Activated T-helper 1 cell treated with anti-CD3 and anti-CD28 coated beads, Interleukin-12 subunit alpha, Interleukin-12 subunit beta, Interleukin-2, Interleukin-4 antibody, amounts not matched to agents 30 ng/mL and 10 ng/mL and 1 ng/mL, durations not matched to agents 14 hours and 24 hours and 36 hours (primary cell): ENCODE results near the gene GGT1. TPM values are rescaled to one million over a fixed set of nuclear protein-coding genes. Genes with fewer than 3 reads are reported as not detected.
"Not testable (repeated sequence)": the region's sequence is repeated elsewhere in the genome, so short reads cannot be mapped to it uniquely, and the experiment has no call there.

Experiments
- DNase-seq: peaks from one replicate; pipeline ENCODE4 v3.0.0; 2021; ENCODE audit warnings: low spot score
- H3K27ac Mint-ChIP-seq: one replicate; pipeline ENCODE4 v1.8.0; 2021; ENCODE audit warnings: mild to moderate bottlenecking, mixed read lengths
- H3K27me3 Mint-ChIP-seq: one replicate; pipeline ENCODE4 v1.8.0; 2022; ENCODE audit warnings: mild to moderate bottlenecking, moderate library complexity, mixed read lengths; ENCODE audit not compliant: insufficient read depth
- H3K36me3 Mint-ChIP-seq: one replicate; pipeline ENCODE4 v1.8.0; 2021; ENCODE audit warnings: low read depth, mixed read lengths
- H3K4me1 Mint-ChIP-seq: one replicate; pipeline ENCODE4 v1.8.0; 2021; ENCODE audit warnings: low read depth, mixed read lengths
- H3K4me3 Mint-ChIP-seq: one replicate; pipeline ENCODE4 v1.8.0; 2021; ENCODE audit warnings: mild to moderate bottlenecking, moderate library complexity, mixed read lengths
- H3K9me3 Mint-ChIP-seq: one replicate; pipeline ENCODE4 v1.8.0; 2021; ENCODE audit warnings: mixed read lengths
- intact Hi-C: fragments of 100-400 bp; cut with micrococcal nuclease; formaldehyde crosslinking; loops from one replicate; pipeline ENCODE4 v1.15.1; 2024
- total RNA-seq: library from RNA; stranded (reverse); gene quantifications from 2 replicates; pipeline ENCODE4 v1.2.3, GENCODE V29; 2022

GGT1 gene
- total RNA-seq, 1 donor from 2014 or later: 61.0 TPM

DNA sequence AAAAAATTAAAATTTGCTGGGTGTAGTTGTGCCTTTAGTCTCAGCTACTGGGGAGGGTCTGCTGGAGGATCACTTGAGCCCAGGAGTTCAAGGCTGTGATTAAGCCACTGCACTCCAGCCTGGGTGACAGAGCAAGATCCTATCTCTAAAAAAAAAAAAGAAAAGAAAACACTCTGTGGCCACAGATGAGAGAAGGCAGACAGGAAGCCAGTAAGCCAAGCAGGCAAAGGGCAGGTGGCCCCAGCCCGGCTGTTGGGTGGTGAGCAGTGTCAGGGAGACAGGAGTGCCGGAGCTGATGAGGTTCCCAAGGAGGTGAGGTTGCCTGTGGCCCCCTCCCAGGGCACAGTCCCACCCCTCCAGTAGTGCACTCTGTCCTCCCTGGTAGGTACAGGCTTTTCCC lies 19.6 kb downstream of the GGT1 start:
- DNase-seq, H3K27ac Mint-ChIP-seq, H3K9me3 Mint-ChIP-seq: not testable (repeated sequence)

DNA sequence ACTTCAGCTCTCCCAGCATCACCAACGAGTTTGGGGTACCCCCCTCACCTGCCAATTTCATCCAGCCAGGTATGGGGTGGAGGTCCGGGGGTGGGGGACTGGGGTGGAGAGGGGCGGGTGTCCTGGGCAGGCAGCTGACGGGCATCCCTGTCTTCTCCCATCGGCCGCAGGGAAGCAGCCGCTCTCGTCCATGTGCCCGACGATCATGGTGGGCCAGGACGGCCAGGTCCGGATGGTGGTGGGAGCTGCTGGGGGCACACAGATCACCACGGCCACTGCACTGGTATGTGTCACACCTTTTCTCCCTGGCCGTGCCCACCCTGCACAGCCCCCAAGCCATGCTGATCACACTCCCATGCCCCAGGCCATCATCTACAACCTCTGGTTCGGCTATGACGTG lies 24.9 kb downstream of the GGT1 start:
- DNase-seq, H3K4me1 Mint-ChIP-seq, H3K36me3 Mint-ChIP-seq, H3K4me3 Mint-ChIP-seq, H3K27me3 Mint-ChIP-seq, intact Hi-C loops, H3K9me3 Mint-ChIP-seq, H3K27ac Mint-ChIP-seq: not testable (repeated sequence)

More for the DNA sequence above, 19.6 kb downstream of the GGT1 start:
- intact Hi-C loops, H3K4me3 Mint-ChIP-seq, H3K4me1 Mint-ChIP-seq, H3K27me3 Mint-ChIP-seq, H3K36me3 Mint-ChIP-seq: not testable (repeated sequence)

DNA sequence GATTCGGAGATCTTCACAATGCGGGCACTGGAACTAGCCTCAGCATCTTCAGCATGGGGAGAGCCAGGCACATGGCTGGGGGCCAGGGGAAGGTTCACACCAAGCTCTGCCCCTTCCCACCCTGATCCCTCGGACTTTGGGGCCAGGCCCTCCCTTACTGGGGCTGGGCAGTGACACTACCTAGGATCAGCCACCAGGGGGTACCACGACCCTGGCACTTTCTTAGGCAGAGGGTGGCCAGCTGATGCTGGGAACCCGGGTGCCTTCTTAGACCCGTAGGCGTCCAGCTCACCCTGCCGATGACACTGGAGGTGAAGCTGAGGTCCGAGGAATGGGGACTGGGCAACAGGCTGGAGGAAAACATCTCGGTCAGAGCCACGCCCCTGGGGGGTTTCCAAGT lies 26.1 kb downstream of the GGT1 start:
- H3K4me1 Mint-ChIP-seq, H3K9me3 Mint-ChIP-seq, H3K4me3 Mint-ChIP-seq, H3K27ac Mint-ChIP-seq, H3K36me3 Mint-ChIP-seq, intact Hi-C loops, DNase-seq, H3K27me3 Mint-ChIP-seq: not testable (repeated sequence)

DNA sequence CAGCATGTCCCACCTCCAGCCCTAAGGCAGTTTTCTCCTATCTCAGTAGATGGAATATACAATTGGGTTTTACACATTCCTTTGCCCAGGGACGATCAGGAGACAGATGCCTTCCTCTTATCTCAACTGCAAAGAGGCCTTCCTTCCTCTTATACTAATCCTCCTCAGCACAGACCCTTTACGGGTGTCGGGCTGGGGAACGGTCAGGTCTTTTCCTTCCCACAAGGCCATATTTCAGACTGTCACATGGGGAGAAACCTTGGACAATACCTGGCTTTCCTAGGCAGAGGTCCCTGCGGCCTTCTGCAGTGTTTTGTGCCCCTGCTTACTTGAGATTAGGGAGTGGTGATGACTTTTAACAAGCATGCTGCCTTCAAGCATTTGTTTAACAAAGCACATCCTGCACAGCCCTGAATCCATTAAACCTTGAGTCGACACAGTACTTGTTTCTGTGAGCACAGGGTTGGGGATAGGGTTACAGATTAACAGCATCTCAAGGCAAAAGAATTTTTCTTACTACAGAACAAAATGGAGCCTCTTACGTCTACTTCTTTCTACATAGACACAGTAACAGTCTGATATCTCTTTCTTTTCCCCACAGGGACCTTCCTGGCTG lies 27.9 kb downstream of the GGT1 start:
- H3K36me3 Mint-ChIP-seq, H3K27me3 Mint-ChIP-seq, H3K4me3 Mint-ChIP-seq, intact Hi-C loops, H3K9me3 Mint-ChIP-seq, H3K27ac Mint-ChIP-seq, DNase-seq: not testable (repeated sequence)
- peaks cover 14% of the 10 kb centered on the region for H3K4me1 Mint-ChIP-seq

DNA sequence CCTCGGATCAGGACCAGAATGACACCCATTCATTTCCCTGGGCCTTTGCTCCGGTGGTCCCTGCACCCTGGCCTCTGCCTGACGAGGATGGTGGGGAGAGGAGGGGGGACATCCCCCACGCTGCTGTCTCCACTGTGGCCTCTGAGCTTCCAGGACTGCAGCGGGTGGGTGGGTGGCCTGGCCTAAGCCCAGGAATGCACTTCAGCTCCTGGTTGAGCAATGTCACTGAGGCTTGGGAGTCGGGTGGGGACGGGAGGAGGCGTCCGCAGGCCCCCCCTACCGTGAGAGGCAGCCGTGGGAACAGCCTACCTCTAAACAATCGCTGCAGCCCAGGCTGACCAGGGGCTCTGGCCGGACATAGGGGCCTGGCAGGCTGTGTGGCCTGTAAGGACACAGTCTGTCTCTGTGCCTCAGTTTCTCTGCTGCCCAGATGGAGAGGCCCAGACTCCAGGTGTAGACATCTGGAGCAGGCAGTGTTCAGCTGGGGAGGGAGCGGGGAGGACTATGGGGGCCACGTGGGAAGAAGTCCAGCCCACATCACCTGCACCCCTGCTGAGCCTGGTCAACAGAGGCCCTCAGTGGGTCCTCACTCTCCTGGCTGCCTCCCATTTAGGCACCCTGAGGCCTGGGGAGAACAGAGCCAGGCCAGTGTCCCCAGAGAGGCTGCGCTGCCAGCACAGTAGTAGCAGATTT lies 28.6 kb downstream of the GGT1 start:
- H3K9me3 Mint-ChIP-seq, H3K4me3 Mint-ChIP-seq, DNase-seq, H3K27ac Mint-ChIP-seq, H3K27me3 Mint-ChIP-seq, intact Hi-C loops, H3K36me3 Mint-ChIP-seq: not testable (repeated sequence)
- peaks cover 17% of the 10 kb centered on the region for H3K4me1 Mint-ChIP-seq

DNA sequence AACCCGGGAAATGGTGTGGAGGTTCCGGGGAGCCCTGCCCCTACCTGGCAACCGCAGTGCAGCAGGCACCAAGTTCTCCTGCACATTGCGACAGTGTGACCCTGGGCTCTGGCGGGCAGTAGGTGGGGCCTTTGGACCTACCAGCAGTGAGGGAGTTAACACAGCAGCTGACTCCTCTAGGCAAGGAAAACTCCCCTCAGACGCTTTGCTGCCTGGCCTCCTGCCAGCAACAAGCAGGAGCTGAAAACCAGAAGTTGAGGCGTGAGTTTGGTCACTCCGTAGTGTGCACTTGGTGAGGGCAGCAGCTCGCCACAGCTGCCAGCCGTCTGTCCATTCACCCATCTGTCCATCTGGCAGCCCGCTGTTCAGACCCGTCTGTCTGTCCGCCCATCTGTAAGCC lies 29.6 kb downstream of the GGT1 start:
- intact Hi-C loops, H3K9me3 Mint-ChIP-seq, DNase-seq, H3K27me3 Mint-ChIP-seq, H3K36me3 Mint-ChIP-seq, H3K4me3 Mint-ChIP-seq, H3K27ac Mint-ChIP-seq: not testable (repeated sequence)
- H3K4me1 Mint-ChIP-seq: peaks cover 18% of the 10 kb centered on the region

DNA sequence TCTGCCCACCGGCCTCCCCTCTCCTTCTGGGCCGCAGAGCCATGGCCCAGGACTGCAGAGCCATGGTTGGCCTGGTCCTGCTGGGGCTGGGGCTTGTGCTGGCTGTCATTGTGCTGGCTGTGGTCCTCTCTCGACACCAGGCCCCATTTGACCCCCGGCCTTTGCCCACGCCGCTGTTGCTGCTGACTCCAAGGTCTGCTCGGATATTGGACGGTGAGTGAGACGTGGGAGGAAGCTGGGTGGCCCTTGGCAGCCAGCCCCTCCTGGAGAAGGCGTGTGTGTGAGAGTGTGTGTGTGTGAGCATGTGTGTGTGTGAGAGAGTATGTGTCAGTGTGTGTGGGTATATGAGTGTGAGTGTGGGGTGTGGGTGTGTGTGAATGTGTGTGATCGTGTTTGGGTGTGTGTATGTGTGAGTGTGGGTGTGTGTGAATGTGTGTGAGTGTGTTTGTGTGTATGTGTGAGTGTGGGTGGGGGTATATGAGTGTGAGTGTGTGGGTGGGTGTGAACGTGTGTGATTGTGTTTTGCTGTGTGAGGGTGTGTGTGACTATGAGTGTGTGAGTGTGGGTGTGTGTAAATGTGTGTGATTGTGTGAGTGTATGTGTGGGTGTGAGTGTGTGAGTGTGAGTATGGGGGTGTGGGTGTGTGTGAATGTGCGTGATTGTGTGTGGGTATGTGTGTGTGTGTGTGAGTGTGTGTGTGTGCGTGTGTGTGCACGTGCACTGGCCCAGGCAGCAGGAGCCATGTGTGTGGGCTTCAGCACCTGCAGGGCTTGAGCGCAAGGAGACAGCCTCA lies 30.4 kb downstream of the GGT1 start:
- H3K9me3 Mint-ChIP-seq, intact Hi-C loops, H3K4me3 Mint-ChIP-seq, H3K27me3 Mint-ChIP-seq, DNase-seq, H3K36me3 Mint-ChIP-seq: not testable (repeated sequence)
- Mint-ChIP-seq H3K27ac (peak overlapping the region; percentile 74), H3K4me1 (peaks cover 18% of the 10 kb centered on the region)

DNA sequence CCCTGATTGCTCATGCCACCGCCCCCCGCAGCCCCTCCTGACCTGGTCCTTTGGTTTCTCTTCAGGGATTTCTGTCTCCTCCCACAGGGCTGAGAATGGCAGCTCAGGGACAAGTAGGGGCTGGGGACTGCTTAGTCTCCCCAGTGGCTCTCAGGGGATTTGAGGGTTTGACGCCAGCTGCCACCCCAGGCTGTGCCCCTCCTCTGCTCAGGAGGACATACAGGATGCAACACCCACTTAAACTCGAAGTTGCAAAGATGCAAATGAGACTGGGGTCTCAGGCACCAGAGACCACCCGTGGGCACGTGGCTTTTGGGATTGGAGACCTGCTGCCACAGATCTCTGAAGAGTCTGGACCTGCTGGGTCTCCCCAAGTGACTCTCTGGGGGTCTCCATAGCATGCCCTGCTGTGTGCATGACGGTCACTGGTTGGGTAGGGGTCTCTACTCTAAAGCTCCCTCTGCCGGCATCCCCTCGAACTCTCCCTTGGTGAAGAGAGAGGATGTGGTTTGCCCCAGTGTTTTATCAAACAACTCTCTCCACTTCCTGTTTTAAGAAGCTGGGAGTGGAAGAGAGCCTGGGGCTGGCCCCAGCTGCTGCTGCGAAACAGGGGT lies 31.9 kb downstream of the GGT1 start:
- H3K27me3 Mint-ChIP-seq, intact Hi-C loops, H3K4me3 Mint-ChIP-seq, H3K9me3 Mint-ChIP-seq, H3K27ac Mint-ChIP-seq, H3K36me3 Mint-ChIP-seq, DNase-seq: not testable (repeated sequence)
- H3K4me1 Mint-ChIP-seq: peaks cover 18% of the 10 kb centered on the region

DNA sequence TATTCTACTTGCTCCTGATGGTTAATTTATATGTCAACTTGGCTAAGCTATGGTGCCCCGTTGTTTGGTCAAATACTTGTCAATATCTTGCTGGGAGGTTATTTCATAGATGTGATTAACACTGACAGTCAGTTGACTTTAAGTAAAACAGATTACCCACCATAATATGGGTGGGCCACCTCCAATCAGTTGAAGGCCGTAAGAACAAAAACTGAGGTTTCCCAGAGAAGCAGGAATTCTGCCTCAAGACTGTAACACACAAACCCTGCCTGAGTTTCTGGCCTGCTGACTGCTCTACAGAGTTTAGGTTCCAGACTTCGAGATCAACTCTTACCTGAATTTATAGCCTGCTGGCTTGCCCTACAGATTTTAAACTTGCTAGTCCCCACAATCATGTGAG lies 33.5 kb downstream of the GGT1 start:
- intact Hi-C loops, DNase-seq, H3K27ac Mint-ChIP-seq, H3K4me3 Mint-ChIP-seq, H3K36me3 Mint-ChIP-seq, H3K27me3 Mint-ChIP-seq, H3K9me3 Mint-ChIP-seq: not testable (repeated sequence)
- peaks cover 18% of the 10 kb centered on the region for H3K4me1 Mint-ChIP-seq

DNA sequence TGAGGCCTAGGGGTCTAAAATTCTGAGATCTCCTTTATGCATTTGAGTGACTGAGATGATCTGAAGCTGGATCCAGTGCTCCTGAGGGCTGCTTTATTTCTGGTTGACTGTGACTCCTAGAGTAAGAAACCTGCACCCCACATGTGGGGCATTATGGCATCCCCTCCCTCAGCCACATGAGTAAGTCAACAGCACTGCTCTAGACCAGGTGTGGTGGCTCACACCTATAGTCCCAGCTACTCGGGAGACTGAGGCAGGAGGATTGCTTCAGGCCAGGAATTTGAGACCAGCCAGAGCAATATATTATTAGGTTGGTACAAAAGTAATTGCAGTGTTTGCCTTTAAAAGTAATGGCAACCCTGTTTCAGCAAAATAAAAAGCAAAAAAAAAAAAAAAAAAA lies 39.3 kb downstream of the GGT1 start:
- H3K27me3 Mint-ChIP-seq, H3K9me3 Mint-ChIP-seq, H3K27ac Mint-ChIP-seq, H3K36me3 Mint-ChIP-seq, H3K4me3 Mint-ChIP-seq, H3K4me1 Mint-ChIP-seq, DNase-seq, intact Hi-C loops: not testable (repeated sequence)

DNA sequence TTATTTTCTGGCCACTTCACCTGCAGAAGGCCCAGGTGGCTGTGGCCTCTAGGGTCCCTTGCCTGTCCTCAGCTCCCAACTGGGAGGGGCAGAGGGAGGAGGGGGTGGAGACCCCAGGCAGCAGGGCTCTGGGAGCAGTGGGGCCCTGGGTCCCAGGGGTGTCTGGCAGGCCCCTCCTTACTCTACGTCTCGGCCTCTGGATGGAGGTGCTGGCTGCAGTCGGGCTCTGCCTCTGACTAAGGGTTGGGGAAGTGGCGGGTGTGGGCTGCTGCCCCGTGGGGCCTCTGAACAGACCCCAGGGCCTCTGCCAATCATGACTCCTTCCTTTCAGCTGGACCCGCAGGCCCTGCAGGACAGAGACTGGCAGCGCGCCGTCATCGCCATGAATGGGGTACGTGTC lies 41.4 kb downstream of the GGT1 start:
- H3K27ac Mint-ChIP-seq, H3K4me3 Mint-ChIP-seq, H3K4me1 Mint-ChIP-seq, H3K9me3 Mint-ChIP-seq, H3K36me3 Mint-ChIP-seq, DNase-seq, intact Hi-C loops, H3K27me3 Mint-ChIP-seq: not testable (repeated sequence)

DNA sequence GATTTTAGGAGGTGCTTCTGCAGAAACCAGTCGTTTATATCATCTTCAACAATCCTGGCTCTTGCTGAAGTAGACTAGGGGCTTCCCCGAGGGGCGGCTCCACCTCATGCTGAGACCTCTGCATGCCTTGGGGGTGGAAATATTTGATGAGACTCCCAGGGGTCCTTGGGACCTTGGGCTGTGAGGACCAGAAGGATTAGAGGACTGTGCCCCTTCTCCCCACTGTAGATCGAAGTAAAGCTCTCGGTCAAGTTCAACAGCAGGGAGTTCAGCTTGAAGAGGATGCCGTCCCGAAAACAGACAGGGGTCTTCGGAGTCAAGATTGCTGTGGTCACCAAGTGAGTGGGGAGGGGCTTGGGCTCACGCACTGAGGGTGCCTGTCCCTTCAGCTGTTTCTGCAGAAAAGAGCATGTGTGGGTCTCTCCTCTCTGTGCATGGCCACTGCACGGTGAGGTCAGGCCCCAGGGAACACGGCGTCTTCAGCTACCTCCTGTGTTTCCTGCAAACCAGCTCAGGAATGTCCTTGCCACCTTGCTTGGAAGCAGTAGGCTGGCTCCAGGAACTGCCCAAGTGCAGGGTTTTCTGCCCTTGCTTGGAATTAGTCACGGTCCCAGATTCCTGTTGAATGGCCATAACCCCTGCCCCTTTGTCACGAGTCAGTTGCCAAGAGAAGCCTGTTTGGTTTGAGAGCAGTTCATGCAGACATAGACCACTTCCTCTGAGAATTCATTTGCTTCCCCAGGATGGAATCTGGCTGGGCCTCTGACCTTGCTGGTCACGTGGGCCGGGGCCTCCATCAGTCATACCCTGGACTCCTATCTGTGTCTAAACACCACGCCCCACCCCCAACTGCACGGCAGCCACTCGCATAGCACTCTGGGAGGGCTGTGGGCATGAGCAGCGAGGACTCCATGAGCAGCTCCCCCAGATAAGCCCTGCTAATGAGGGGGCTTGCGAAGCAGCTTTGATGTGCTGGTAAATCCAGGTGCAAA lies 42.7 kb downstream of the GGT1 start:
- intact Hi-C loops, H3K27me3 Mint-ChIP-seq, H3K9me3 Mint-ChIP-seq, H3K27ac Mint-ChIP-seq, H3K4me1 Mint-ChIP-seq, DNase-seq, H3K36me3 Mint-ChIP-seq, H3K4me3 Mint-ChIP-seq: not testable (repeated sequence)
